NB4 (cell line): ENCODE measurements around the gene RAB19.
"Not testable (repeated sequence)": the region's sequence is repeated elsewhere in the genome, so short reads cannot be mapped to it uniquely, and the experiment has no call there.

ENCODE experiments used
- DNase-seq: peaks from one replicate; pipeline ENCODE4 v3.0.0; 2010; ENCODE audit warnings: low read depth
- H3K4me3 ChIP-seq: one replicate; pipeline ENCODE4 v1.5.1; 2011; ENCODE audit warnings: mild to moderate bottlenecking, low read depth, low read length, moderate library complexity
- MYC ChIP-seq: IDR thresholded peaks from 2 replicates; pipeline ENCODE4 v1.6.1; 2011; ENCODE audit warnings: low read depth, low read length
- POLR2A ChIP-seq: IDR thresholded peaks from 2 replicates; pipeline ENCODE4 v1.6.1; 2011; ENCODE audit warnings: mild to moderate bottlenecking; ENCODE audit not compliant: insufficient read length; ENCODE audit errors: extremely low read depth
- TF ChIP-seq, protein P1 (sequence below): IDR thresholded peaks from 2 replicates; pipeline ENCODE4 v1.6.1; 2011; ENCODE audit warnings: low read depth, low read length
- TF ChIP-seq, protein P2 (sequence below): IDR thresholded peaks from one replicate; pipeline ENCODE4 v1.5.1; 2012; ENCODE audit warnings: low read depth, low read length

Gene RAB19

DNA sequence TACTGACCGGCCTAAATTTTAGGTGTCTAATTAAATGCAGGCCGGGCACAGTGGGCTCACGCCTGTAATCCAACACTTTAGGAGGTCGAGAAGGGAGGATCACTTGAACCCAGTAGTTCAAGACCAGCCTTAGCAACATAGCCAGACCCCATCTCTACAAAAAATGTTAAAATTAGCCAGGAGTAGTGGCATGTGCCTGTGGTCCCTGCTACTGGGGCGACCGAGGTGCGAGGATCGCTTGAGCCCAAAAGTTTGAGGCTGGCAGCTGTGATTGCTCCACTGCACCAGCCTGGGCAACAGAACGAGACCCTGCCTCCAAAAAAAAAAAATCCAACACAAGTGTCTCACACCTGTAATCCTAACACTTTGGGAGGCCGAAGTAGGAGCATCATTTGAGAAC lies 5.0 kb upstream of the RAB19 start:
- TF ChIP-seq, protein P1, sequence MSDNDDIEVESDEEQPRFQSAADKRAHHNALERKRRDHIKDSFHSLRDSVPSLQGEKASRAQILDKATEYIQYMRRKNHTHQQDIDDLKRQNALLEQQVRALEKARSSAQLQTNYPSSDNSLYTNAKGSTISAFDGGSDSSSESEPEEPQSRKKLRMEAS = no peak
- TF ChIP-seq, protein P2, sequence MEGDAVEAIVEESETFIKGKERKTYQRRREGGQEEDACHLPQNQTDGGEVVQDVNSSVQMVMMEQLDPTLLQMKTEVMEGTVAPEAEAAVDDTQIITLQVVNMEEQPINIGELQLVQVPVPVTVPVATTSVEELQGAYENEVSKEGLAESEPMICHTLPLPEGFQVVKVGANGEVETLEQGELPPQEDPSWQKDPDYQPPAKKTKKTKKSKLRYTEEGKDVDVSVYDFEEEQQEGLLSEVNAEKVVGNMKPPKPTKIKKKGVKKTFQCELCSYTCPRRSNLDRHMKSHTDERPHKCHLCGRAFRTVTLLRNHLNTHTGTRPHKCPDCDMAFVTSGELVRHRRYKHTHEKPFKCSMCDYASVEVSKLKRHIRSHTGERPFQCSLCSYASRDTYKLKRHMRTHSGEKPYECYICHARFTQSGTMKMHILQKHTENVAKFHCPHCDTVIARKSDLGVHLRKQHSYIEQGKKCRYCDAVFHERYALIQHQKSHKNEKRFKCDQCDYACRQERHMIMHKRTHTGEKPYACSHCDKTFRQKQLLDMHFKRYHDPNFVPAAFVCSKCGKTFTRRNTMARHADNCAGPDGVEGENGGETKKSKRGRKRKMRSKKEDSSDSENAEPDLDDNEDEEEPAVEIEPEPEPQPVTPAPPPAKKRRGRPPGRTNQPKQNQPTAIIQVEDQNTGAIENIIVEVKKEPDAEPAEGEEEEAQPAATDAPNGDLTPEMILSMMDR = no peak
- TF ChIP-seq MYC (no peak), POLR2A (no peak)
- no peak for DNase-seq
- H3K4me3 ChIP-seq = no peak overlapping the region

DNA sequence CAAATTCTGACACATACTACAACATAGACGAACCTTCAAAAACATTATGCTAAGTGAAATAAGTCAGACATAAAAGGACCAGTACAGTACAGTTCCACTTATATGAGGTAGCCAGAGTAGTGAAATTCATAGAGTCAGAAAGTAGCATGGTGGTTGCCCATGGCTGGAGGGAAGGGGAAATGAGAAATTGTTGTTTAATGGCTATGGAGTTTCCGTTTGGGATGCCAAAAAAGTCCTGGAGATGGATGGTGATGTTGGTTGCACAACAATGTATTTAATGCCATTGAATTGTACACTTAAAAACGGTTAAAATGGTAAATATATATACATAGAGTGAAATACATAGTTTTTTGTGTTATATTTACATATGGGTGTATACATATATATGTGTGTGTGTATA lies 3.5 kb upstream of the RAB19 start:
- H3K4me3 ChIP-seq = no peak overlapping the region
- no peak for DNase-seq
- TF ChIP-seq POLR2A (no peak), MYC (no peak)
- TF ChIP-seq, protein P1 = no peak
- TF ChIP-seq, protein P2 = no peak

DNA sequence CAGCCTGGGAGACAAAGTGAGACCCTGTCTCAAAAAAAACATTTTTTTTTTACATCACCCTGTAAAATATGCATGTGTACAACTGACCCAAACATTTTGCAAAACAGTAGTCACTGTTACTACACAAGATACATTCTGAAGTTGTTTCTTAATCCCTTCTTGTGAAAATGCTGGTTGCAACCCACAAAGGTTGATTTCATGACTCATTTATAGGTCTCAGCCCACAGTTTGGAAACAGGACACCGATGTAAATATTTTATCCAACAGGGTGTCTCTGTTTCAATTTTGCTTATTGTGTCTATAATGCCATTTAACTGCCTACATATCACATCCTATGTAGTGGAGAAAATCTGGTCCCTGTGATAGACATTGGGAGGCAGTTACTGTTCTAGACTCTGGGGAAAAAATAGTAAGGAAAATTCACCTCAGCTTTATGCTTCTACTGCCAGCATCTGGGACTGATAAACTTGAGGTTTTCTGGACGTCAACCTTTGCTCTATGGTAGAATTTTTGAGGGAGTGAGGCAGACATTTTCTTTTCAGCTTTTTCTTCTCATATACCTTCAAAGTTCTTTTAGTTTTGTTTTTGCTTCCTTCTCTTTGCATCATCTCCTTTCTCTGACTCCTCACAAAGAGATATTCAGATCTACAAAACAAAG lies 1.6 kb upstream of the RAB19 start:
- TF ChIP-seq, protein P1 = no peak
- TF ChIP-seq MYC = no peak
- TF ChIP-seq, protein P2 = no peak
- TF ChIP-seq POLR2A = no peak
- peak; percentile 55 for DNase-seq
- no peak overlapping the region for H3K4me3 ChIP-seq

DNA sequence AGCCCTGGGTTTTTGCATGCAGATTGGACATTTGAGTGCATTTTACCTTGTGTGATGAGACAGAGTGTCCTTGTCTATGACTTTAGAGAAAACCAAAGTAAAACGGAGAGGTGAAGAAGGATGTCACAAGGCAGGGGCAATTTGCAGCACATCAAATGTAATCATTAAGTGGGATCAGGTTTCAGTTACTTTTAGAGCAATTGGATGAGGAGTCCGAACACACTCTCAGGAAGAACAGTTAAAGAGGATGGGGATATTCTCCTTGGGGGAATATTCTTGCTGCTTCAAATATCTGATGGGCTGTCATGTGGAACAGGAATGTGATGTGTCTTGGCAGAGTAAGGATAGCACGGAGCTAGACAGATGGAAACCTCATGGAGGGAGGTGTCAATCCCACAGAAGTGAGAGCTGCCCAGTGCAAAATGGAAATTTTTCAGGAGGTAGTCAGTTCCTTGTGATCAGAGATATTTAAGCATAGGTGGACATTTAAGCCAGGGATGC lies 757 bp downstream of the RAB19 start:
- no peak overlapping the region for H3K4me3 ChIP-seq
- TF ChIP-seq, protein P1 = no peak
- TF ChIP-seq, protein P2 = no peak
- TF ChIP-seq MYC (no peak), POLR2A (no peak)
- no peak for DNase-seq

DNA sequence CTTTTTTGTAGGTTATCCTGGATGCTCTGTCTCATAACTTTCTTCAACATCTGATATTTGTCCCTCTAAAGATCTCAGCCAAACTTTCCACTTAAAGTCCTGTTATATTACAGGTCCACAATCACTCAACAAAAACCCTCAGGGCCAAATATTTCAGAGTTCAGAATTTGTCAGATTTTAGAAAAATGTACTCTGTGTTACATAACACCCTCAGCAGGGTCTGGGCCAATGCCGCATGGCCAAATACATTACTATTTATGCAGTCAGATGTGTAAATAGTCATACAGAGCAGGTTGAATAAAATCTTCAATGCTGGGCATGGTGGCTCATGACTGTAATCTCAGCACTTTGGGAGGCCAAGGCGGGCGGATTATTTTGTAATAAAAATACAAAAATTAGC lies 11.5 kb downstream of the RAB19 start:
- TF ChIP-seq, protein P2 = no peak
- TF ChIP-seq, protein P1 = no peak
- no peak for TF ChIP-seq POLR2A
- no peak for TF ChIP-seq MYC
- no peak for DNase-seq
- no peak overlapping the region for H3K4me3 ChIP-seq

DNA sequence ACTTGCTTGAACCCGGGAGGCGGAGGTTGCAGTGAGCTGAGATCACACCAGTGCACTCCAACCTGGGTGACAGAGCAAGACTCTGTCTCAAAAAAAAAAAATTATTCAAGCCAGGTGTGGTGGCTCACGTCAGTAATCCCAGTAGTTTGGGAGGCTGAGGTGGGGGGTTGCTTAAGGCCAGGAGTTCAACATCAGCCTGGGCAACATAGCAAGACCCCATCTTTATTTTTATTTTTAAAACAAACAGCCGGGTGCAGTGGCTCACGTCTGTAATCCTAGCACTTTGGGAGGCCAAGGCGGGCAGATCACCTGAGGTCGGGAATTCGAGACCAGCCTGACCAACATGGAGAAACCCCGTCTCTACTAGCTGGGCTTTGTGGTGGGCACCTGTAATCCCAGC lies 12.0 kb downstream of the RAB19 start:
- DNase-seq, H3K4me3 ChIP-seq: not testable (repeated sequence)
